ENCODE measurements around the gene LZTS2. TPM values are rescaled to one million over a fixed set of nuclear protein-coding genes. Genes with fewer than 3 reads are reported as not detected.

LZTS2 gene
- total and polyA plus RNA-seq, 2 of the 8 experiments (the other 6 are each of a cell fraction or from before 2014, with no cell fraction given), result 75.7 to 99.5 TPM

GRCh38 chr10:100984672-100985177, 14.9 kb upstream of the LZTS2 start (continued):
- TF ChIP-seq SAP30 (IDR thresholded peaks at IDR 0.05; ENCODE audit: insufficient read depth, insufficient replicate concordance, low read length) (no peak), CBX5 (IDR thresholded peaks at IDR 0.05; ENCODE audit: low read depth, low read length) (no peak), ASH2L (IDR thresholded peaks at IDR 0.05; ENCODE audit: low read length) (no peak), RBBP5 (IDR thresholded peaks at IDR 0.05; ENCODE audit: borderline replicate concordance, low read depth, low read length) (no peak), RNF2 (IDR thresholded peaks at IDR 0.05; ENCODE audit: borderline replicate concordance, low read depth, low read length, missing control alignments, poor library complexity, severe bottlenecking) (no peak)
